SK-N-MC (cell line): Measurements from ENCODE around the gene DNAH10.

Experiments
- DNase-seq: peaks from one replicate; pipeline ENCODE4 v3.0.0-alpha.2; 2011; ENCODE audit warnings: low read depth, low spot score
- H3K27ac ChIP-seq: fragments of 200-600 bp; sonication (generic); 2 replicates; pipeline ENCODE4 v1.5.1; 2016; ENCODE audit warnings: mixed run types
- H3K36me3 ChIP-seq: fragments of 200-600 bp; sonication (generic); 2 replicates; pipeline ENCODE4 v1.6.1; 2017; ENCODE audit warnings: antibody characterized with exemption, low read length, mixed read lengths; ENCODE audit not compliant: insufficient read depth
- H3K4me3 ChIP-seq: fragments of 200-600 bp; sonication (generic); 2 replicates; pipeline ENCODE4 v1.5.1; 2016
- H3K9ac ChIP-seq: fragments of 200-600 bp; sonication (generic); 2 replicates; pipeline ENCODE4 v1.8.0; 2017; ENCODE audit warnings: mixed run types, mixed read lengths; ENCODE audit not compliant: insufficient read length
- H3K9me3 ChIP-seq: fragments of 200-600 bp; sonication (generic); 2 replicates; pipeline ENCODE4 v1.6.1; 2017; ENCODE audit warnings: low read depth, mild to moderate bottlenecking, antibody characterized with exemption, low read length, moderate library complexity, mixed read lengths
- EZH2 ChIP-seq: fragments of 200-600 bp; sonication (generic); IDR thresholded peaks from one replicate; pipeline ENCODE4 v1.6.1; 2017; ENCODE audit warnings: antibody characterized with exemption
- FOXP2 ChIP-seq: optimal IDR thresholded peaks from 2 replicates; pipeline ENCODE3; 2011; ENCODE audit warnings: mild to moderate bottlenecking, moderate library complexity; ENCODE audit not compliant: insufficient read depth; ENCODE audit errors: extremely low read length, control extremely low read depth
- POLR2AphosphoS5 ChIP-seq: IDR thresholded peaks from 2 replicates; pipeline ENCODE4 v1.6.1; 2012; ENCODE audit warnings: mild to moderate bottlenecking, low read depth, low read length, borderline replicate concordance

DNAH10 gene

GRCh38 chr12:123761841-123762714 is at the start of gene DNAH10:
DNAH10 (plus strand) TSS chr12:123762301; CDS start chr12:123762337, 36 bp downstream.
- no peak for DNase-seq
- no peak within 1 kb of the TSS for H3K27ac ChIP-seq
- TF ChIP-seq POLR2AphosphoS5, result no peak
- no peak for TF ChIP-seq EZH2
- TF ChIP-seq FOXP2, result no peak
- H3K36me3 ChIP-seq, result no peaks in the 10 kb centered on the region; the same call in 1 of the 2 replicates
- H3K4me3 ChIP-seq, result no peak within 1 kb of the TSS
- H3K9ac ChIP-seq, result no peak within 1 kb of the TSS
- H3K9me3 ChIP-seq, result no peaks in the 10 kb centered on the region

- peak overlapping the region; percentile 89 for H3K9ac ChIP-seq
- no peak for DNase-seq
- TF ChIP-seq EZH2, result no peak
- no peak for TF ChIP-seq POLR2AphosphoS5
- TF ChIP-seq FOXP2, result no peak
- no peak overlapping the region for H3K27ac ChIP-seq
- H3K4me3 ChIP-seq, result peak overlapping the region; percentile 96
- no peaks in the 10 kb centered on the region for H3K9me3 ChIP-seq
- no peaks in the 10 kb centered on the region for H3K36me3 ChIP-seq
Observed at GRCh38 chr12:123712780-123713319, 49.3 kb upstream of the DNAH10 start.

GRCh38 chr12:123713398-123713797 is 48.7 kb upstream of the DNAH10 start:
- DNase-seq, result no peak
- no peak overlapping the region for H3K27ac ChIP-seq
- H3K4me3 ChIP-seq, result peak overlapping the region; percentile 96
- H3K36me3 ChIP-seq, result no peaks in the 10 kb centered on the region
- H3K9me3 ChIP-seq, result no peaks in the 10 kb centered on the region
- H3K9ac ChIP-seq, result peak overlapping the region; percentile 89
- TF ChIP-seq POLR2AphosphoS5, result no peak
- no peak for TF ChIP-seq EZH2
- no peak for TF ChIP-seq FOXP2

- Histone ChIP-seq H3K36me3 (no peaks in the 10 kb centered on the region), H3K27ac (no peak overlapping the region), H3K9me3 (no peaks in the 10 kb centered on the region), H3K4me3 (peak overlapping the region; percentile 96), H3K9ac (peak overlapping the region; percentile 89)
- no peak for TF ChIP-seq FOXP2
- DNase-seq, result no peak
Observed at GRCh38 chr12:123713823-123714585, 48.1 kb upstream of the DNAH10 start.

GRCh38 chr12:123715195-123715594 is 46.9 kb upstream of the DNAH10 start:
- no peak for DNase-seq
- no peak overlapping the region for H3K4me3 ChIP-seq
- H3K9me3 ChIP-seq, result no peaks in the 10 kb centered on the region
- TF ChIP-seq EZH2, result no peak
- TF ChIP-seq FOXP2, result no peak
- TF ChIP-seq POLR2AphosphoS5, result no peak
- H3K36me3 ChIP-seq, result peaks cover 8% of the 10 kb centered on the region; the same call in 1 of the 2 replicates
- no peak overlapping the region for H3K27ac ChIP-seq
- H3K9ac ChIP-seq, result peak overlapping the region; percentile 33

GRCh38 chr12:123717350-123717749 is 44.8 kb upstream of the DNAH10 start:
- Histone ChIP-seq H3K27ac (no peak overlapping the region), H3K9me3 (no peaks in the 10 kb centered on the region), H3K4me3 (no peak overlapping the region), H3K9ac (no peak overlapping the region), H3K36me3 (peaks cover 18% of the 10 kb centered on the region; the same call in 1 of the 2 replicates)
- TF ChIP-seq POLR2AphosphoS5, result no peak
- TF ChIP-seq EZH2, result no peak
- no peak for TF ChIP-seq FOXP2
- no peak for DNase-seq

- Histone ChIP-seq H3K9ac (no peak overlapping the region), H3K27ac (no peak overlapping the region), H3K4me3 (no peak overlapping the region), H3K36me3 (peaks cover 28% of the 10 kb centered on the region), H3K9me3 (no peaks in the 10 kb centered on the region)
- no peak for DNase-seq
- TF ChIP-seq EZH2, result no peak
- TF ChIP-seq FOXP2, result no peak
- no peak for TF ChIP-seq POLR2AphosphoS5
Observed at GRCh38 chr12:123720141-123720814, 41.8 kb upstream of the DNAH10 start.
